SK-N-MC (cell line): ENCODE data around the gene KRT80.

Experiments used
- EZH2 ChIP-seq: fragments of 200-600 bp; sonication (generic); IDR thresholded peaks from one replicate; pipeline ENCODE4 v1.6.1; 2017; ENCODE audit warnings: antibody characterized with exemption
- FOXP2 ChIP-seq: optimal IDR thresholded peaks from 2 replicates; pipeline ENCODE3; 2011; ENCODE audit warnings: mild to moderate bottlenecking, moderate library complexity; ENCODE audit not compliant: insufficient read depth; ENCODE audit errors: extremely low read length, control extremely low read depth
- POLR2AphosphoS5 ChIP-seq: IDR thresholded peaks from 2 replicates; pipeline ENCODE4 v1.6.1; 2012; ENCODE audit warnings: mild to moderate bottlenecking, low read depth, low read length, borderline replicate concordance

- TF ChIP-seq POLR2AphosphoS5 (no peak), EZH2 (no peak), FOXP2 (no peak)
Measured at GRCh38 chr12:52224151-52224550, 32.3 kb upstream of the KRT80 start.
